Neutrophil (primary cell): ENCODE results near the gene PLPPR1.
"Not testable (repeated sequence)": the region's sequence is repeated elsewhere in the genome, so short reads cannot be mapped to it uniquely, and the experiment has no call there.

Source experiments
- H3K27ac ChIP-seq: fragments of 200-600 bp; sonication (generic); 2 replicates; pipeline ENCODE4 v1.5.1; 2016; ENCODE audit warnings: mild to moderate bottlenecking, moderate library complexity
- H3K27me3 ChIP-seq: fragments of 200-600 bp; sonication (generic); 2 replicates; pipeline ENCODE4 v1.6.0; 2016; ENCODE audit warnings: mild to moderate bottlenecking
- H3K36me3 ChIP-seq: fragments of 200-600 bp; sonication (generic); 2 replicates; pipeline ENCODE4 v1.5.1; 2017
- H3K4me1 ChIP-seq, 2 experiments: fragments of 200-600 bp in 1 of 2; sonication (generic) in 1 of 2; 1 replicate in 1 of 2; 2 replicates in 1 of 2; pipeline versions ENCODE4 v1.5.1 to v1.6.1; 2013 to 2016; ENCODE audit warnings: low read depth in 1 of 2, low read length in 1 of 2, mild to moderate bottlenecking in 1 of 2, moderate library complexity in 1 of 2; ENCODE audit not compliant: control insufficient read depth in 1 of 2, insufficient read depth in 1 of 2
- H3K4me3 ChIP-seq, 2 experiments: fragments of 200-600 bp in 1 of 2; sonication (generic) in 1 of 2; 1 replicate in 1 of 2; 2 replicates in 1 of 2; pipeline ENCODE4 v1.5.1; 2013 to 2016; ENCODE audit warnings: low read depth in 1 of 2, low read length in 1 of 2, mild to moderate bottlenecking in 1 of 2, moderate library complexity in 1 of 2
- H3K9me3 ChIP-seq: fragments of 200-600 bp; sonication (generic); 2 replicates; pipeline ENCODE4 v1.5.1; 2016
- TF ChIP-seq, protein P1 (sequence below): fragments of 200-600 bp; sonication (generic); IDR thresholded peaks from 2 replicates; pipeline ENCODE4 v1.5.1; 2016; ENCODE audit warnings: antibody characterized with exemption

The PLPPR1 gene

DNA sequence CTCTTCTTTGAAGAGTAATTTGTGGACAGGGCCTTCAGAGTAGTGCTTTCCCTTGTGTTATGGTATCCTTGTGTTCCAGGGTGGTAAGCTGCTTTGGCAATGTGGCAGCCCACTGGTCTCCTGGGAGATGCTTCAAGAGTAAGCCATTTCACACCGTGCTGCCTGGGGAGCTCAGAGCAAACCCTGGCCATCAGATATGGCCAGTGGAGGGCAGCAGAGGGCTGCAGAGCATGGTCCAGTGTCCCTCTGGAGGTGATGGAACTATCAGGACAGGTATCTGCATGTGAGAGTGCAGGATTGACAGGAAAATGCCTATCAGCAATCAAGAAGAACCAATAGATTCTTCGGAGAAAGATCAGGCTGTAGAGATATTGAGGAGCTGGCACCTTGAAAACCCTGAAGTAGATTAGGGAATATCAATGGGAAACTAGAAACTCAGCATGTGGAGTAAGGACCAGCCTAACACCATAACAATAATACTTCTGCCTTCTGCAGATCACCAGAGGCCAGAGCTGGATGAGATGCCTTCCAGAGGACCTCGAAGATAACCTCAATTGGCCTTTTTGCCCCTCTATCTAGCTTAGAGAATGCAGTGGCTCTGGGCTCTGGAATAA lies 90.8 kb downstream of the PLPPR1 start:
- Histone ChIP-seq H3K36me3 (no peaks in the 10 kb centered on the region), H3K9me3 (no peaks in the 10 kb centered on the region), H3K4me1 (no peaks in the 10 kb centered on the region), H3K27ac (no peak overlapping the region), H3K4me3 (no peak overlapping the region), H3K27me3 (no peaks in the 10 kb centered on the region)
- TF ChIP-seq, protein P1, sequence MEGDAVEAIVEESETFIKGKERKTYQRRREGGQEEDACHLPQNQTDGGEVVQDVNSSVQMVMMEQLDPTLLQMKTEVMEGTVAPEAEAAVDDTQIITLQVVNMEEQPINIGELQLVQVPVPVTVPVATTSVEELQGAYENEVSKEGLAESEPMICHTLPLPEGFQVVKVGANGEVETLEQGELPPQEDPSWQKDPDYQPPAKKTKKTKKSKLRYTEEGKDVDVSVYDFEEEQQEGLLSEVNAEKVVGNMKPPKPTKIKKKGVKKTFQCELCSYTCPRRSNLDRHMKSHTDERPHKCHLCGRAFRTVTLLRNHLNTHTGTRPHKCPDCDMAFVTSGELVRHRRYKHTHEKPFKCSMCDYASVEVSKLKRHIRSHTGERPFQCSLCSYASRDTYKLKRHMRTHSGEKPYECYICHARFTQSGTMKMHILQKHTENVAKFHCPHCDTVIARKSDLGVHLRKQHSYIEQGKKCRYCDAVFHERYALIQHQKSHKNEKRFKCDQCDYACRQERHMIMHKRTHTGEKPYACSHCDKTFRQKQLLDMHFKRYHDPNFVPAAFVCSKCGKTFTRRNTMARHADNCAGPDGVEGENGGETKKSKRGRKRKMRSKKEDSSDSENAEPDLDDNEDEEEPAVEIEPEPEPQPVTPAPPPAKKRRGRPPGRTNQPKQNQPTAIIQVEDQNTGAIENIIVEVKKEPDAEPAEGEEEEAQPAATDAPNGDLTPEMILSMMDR, result no peak

DNA sequence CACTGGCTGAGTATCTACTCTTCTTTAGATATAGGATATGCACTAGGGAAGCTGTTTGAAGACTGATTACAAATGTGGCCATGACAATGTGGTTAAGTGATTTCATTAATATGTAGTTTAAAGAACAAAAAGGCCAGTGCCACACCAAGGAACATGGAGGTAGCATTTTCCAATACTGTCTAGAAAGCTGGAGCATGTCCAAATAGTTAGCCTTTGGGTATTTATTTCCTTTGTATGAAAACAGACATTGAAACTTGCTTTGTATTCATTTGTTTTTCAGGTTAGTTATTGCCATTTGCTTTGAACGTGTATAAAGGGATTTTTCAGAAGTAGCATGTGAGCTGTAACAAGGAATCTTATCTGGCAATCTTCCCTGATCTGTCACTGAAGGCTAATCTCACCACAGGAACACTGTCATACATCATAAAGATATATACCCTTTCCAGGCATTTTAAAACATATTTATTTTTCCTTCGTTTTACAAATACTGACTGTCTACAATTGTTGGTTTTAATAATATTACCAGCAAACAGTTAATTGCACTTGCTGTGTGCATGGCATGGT lies 93.4 kb downstream of the PLPPR1 start:
- H3K9me3 ChIP-seq, result no peaks in the 10 kb centered on the region
- TF ChIP-seq, protein P1, result no peak
- no peaks in the 10 kb centered on the region for H3K36me3 ChIP-seq
- no peak overlapping the region for H3K4me3 ChIP-seq
- no peaks in the 10 kb centered on the region for H3K4me1 ChIP-seq
- H3K27me3 ChIP-seq, result no peaks in the 10 kb centered on the region
- no peak overlapping the region for H3K27ac ChIP-seq

- H3K4me3 ChIP-seq, result no peak overlapping the region
- no peaks in the 10 kb centered on the region for H3K9me3 ChIP-seq
- TF ChIP-seq, protein P1, result no peak
- H3K27ac ChIP-seq, result no peak overlapping the region
- no peaks in the 10 kb centered on the region for H3K4me1 ChIP-seq
- H3K27me3 ChIP-seq, result no peaks in the 10 kb centered on the region
- no peaks in the 10 kb centered on the region for H3K36me3 ChIP-seq
These were observed 98.0 kb downstream of the PLPPR1 start for GRCh38 chr9:101126556-101126955.

- not testable (repeated sequence) for H3K4me3 ChIP-seq, H3K27me3 ChIP-seq, H3K27ac ChIP-seq
These were observed 98.8 kb downstream of the PLPPR1 start for GRCh38 chr9:101127369-101127768.

DNA sequence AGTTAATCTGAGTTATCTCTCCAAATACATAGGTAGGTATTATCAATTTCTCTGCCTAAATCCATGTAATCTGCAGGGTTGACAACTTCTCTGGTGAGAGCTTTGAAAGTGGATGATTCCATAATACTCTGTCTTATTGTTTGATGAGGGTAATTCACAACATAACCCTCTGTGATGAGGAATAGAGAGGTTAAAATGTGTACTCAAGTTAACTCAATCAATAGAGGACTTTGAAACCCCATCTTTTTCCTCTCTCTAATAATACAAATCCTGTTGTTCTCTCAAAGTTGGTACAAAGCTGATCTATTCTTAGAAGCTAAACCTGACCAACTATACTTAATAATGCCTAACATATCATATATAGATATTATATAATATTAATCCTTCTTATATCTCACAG lies 100.1 kb downstream of the PLPPR1 start:
- Histone ChIP-seq H3K4me3 (no peak overlapping the region), H3K9me3 (no peaks in the 10 kb centered on the region), H3K4me1 (no peaks in the 10 kb centered on the region), H3K27me3 (no peaks in the 10 kb centered on the region), H3K27ac (no peak overlapping the region), H3K36me3 (no peaks in the 10 kb centered on the region)
- TF ChIP-seq, protein P1, result no peak

More at GRCh38 chr9:101127369-101127768, 98.8 kb downstream of the PLPPR1 start:
- H3K9me3 ChIP-seq, H3K36me3 ChIP-seq, H3K4me1 ChIP-seq: not testable (repeated sequence)

DNA sequence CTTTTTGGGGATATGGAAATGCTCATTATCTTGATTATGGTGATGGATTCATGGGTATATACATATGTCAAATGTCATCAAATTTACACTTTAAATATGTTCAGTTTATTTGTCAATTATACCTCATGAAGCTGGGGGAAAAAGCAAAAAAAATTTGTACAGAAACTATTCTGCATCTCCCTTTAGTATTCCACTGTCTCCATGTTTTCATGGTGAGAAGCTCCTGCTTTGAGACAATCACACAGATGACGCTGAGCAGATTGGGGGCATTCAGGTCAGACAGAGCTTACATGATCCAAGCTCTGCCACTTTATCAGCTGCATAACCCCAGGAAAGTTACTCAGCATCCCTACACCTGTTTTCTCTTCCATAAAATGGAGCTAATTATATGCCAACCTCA lies 101.5 kb downstream of the PLPPR1 start:
- no peaks in the 10 kb centered on the region for H3K27me3 ChIP-seq
- H3K9me3 ChIP-seq, result no peaks in the 10 kb centered on the region
- H3K27ac ChIP-seq, result no peak overlapping the region
- H3K36me3 ChIP-seq, result no peaks in the 10 kb centered on the region
- TF ChIP-seq, protein P1, result no peak
- no peak overlapping the region for H3K4me3 ChIP-seq
- no peaks in the 10 kb centered on the region for H3K4me1 ChIP-seq
